Activated T-cell treated with anti-CD3 and anti-CD28 coated beads, Interleukin-2, amount 50 U/mL, for 1 hour (primary cell): ENCODE results near the gene PUS7.
A peak's percentile ranks its signal among the peaks of the same experiment; 100 is the strongest.
"Not testable (repeated sequence)": the region's sequence is repeated elsewhere in the genome, so short reads cannot be mapped to it uniquely, and the experiment has no call there.

Experiments used
- DNase-seq: peaks from one replicate; pipeline ENCODE4 v3.0.0-alpha.2; 2020

PUS7 gene, protein sequence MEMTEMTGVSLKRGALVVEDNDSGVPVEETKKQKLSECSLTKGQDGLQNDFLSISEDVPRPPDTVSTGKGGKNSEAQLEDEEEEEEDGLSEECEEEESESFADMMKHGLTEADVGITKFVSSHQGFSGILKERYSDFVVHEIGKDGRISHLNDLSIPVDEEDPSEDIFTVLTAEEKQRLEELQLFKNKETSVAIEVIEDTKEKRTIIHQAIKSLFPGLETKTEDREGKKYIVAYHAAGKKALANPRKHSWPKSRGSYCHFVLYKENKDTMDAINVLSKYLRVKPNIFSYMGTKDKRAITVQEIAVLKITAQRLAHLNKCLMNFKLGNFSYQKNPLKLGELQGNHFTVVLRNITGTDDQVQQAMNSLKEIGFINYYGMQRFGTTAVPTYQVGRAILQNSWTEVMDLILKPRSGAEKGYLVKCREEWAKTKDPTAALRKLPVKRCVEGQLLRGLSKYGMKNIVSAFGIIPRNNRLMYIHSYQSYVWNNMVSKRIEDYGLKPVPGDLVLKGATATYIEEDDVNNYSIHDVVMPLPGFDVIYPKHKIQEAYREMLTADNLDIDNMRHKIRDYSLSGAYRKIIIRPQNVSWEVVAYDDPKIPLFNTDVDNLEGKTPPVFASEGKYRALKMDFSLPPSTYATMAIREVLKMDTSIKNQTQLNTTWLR

DNA sequence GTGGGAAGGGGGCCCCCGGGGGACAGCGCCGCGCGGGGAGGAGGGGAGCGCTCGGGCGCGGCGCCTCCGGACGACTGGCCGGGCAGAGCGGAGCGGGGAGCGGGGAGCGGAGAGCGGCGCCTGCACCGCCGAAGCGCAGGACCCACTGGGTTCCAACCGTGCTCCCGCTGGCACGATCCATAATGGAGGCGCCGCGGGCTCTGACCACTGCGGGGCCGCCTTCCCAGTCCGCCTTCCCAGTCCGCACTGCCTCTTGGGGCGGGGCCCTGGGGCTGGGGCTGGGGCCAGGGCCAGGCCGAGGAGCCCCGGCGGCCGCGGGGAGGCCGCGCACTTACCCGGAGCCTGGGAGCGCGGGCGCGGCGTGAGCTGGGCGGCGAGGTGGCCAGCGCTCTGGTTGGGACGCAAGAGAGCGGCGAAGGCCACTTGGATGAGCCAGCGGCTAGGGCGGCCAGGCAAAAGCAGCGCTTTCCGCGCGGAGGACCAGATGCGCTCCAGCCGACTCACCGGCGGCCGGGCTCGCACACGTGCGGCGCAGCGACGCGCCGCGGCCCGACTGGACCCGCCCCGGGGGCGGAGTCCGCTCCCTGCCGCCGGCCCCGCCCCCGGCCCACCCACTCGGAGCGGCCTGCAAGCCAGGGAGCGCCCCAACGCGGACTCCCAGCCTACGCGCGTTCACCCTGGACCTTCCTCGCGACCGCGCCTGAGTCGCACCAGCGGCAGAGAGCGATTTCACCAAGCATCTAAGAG lies at the start of gene PUS7:
PUS7 (minus strand) TSS at position 555 of the 747 bp plus-strand sequence. CDS start 13,759 bp downstream, outside the sequence.
- DNase-seq, result peak; percentile 85

DNA sequence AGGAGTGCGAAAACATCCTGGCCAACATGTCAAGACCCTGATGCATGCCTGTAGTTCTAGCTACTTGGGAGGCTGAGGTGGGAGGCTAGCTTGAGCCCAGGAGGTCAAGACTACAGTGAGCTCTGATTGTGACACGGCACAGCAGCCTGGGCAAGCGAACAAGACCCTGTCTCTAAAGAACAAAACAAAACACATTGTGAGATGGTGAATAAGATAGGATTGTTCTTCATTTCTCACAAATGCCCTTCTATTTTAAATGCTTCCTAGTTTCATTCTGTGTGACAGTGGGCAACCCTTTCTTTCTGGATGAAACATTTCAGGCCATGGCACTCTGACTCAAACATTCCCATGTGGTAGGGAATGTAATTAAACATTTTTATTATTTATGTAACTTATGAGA lies 45.8 kb upstream of the PUS7 start:
- DNase-seq, result no peak

DNA sequence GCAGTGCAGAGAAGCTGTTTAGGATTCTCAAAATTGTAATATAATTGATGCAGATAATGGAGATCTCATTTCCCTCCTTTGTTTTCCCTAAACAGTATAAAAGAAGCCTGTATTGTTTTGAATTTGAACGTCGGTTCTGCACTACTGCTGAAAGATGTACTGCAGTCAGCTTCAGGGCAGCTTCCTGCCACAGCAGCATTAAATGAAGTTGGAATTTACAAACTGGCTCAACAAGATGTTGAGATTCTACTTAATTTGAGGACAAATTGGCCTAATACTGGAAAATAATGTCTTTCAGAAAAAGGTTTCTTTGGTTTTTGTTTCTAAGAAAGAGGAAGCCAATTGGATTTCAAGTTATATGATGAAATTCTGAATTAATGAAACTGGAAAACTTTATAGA lies 45.0 kb upstream of the PUS7 start:
- DNase-seq, result no peak

DNA sequence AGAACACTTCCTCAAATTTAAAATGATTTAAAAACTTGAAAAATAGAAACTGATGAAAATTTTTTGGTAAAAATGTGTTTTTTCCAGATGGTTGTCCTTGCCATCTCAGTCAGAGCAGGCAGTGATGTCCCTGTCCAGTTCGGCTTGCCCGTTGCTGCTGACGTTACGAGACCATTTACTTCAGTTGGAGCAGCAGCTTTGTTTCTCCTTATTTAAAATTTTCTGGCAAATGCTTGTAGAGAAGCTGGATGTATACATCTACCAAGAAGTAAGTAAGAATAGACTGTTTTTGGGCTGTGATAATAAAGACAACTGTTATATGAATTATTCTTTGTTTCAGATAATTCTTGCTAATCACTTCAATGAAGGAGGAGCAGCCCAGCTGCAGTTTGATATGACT lies 43.1 kb upstream of the PUS7 start:
- no peak for DNase-seq

DNA sequence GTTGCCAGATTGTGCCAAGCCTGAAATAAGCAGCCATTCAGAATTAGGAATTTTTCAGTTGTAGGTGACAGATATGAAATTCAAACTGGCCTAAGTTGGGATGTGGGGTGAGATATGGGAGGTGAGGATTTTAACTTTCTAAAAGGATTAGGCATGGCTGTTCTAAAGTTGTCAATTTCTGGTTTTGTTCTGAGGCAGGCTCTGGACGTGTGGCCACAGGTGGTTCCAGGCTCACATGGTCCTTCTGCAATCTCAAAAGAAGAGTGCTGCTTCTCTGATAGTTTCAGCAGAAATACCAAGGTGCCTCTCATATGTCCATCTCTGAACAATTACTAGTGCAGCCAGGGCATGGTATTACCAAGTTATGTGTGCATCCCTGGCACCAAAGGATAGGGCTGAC lies 37.9 kb upstream of the PUS7 start:
- DNase-seq, result no peak

DNA sequence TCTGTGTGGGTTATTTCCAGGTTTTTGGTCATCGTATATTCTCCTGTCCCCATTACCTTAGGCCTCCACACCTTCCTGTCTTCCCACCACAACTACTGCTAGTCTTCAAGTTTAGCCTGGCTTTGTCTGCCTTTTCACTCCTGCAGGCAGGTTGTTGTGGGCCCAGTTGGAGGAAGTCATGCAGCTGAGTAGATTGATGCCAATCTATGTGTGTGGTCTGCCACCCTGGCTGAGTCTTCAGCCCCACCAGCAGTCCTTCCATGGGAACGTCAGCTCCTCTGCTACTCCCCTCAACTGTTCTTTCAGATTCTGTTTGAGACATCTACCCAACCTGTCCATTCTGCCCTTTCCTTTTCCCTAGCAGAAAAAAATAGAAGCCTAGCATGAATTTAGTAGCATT lies 16.3 kb upstream of the PUS7 start:
- DNase-seq, result no peak

DNA sequence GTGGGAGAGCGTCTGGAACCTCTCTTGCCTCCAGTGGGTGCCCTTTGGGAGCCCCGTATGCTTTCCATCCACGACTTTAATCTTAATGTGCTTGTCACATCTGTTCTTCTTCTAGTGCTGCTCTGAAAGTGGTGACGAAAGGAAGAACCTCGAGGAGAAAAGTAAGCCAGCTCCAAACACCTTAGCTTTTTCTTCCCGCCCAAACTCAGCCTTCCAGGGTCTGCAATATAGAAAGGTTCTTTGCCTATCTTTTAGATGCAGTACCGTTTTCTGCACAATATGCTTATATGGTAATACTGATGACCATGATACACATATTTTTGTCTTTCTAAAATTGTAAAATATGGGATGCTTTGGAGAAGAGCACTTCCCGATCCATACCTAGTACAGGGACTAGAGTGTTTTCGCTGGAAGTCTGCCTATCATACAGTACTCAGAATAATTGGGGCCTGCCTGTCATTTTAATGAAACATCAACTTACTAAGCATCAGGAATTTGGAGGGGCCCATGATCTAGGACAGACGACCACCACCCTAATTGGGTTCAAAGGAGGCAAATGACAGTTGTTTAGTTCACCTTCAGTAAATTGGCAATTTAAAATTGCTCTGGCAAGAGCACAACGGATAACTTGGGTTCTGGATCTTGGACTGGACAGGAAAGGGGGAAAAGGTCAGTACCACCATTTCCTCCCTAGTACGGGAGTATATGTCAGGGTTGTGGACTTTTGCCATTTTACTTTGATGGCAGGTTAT lies 10.8 kb upstream of the PUS7 start:
- DNase-seq, result no peak

DNA sequence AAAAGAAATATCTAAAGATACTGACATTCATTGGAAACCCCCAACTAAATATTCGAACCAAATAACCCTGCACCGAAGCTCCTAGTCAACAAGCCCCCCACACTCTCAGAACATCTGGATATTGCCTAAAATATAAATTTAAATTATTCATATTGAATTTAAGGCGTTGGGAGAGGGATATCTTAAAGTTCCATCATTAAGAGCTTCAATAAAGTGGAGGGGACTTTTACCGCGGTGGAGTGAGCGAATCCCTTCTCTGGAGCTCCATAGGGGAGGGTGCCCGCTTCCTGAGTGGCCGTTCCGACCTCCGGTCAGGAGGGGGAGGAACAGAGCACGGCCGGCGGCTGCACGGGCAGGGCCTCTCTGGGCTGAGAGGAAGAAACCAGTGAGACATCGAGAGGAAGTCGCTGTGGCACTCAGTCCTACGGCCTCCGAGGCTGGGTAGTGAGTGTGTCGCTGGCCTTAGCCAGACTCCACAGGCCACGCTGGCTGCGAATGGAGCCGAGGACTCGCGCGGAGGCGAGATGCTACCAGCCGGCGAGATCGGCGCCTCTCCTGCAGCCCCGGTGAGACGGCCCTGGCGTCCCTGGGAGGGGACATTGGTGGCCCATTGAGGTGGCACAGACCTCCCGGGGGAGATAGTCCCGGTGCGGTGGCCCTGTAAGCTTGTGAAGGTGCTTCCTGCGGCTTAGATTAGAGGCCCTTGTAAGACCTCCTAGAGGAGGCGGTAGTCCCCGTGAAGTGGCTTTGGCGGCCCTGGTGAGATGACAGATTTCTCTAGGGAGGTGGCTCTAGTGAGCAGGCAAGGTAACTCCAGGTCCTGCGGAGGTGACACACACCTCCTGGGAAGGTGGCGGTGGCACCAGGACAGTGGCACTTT lies 10.0 kb upstream of the PUS7 start, which contains the start of gene RINT1:
RINT1 (plus strand) TSS at position 410 of the 880 bp plus-strand sequence; CDS start at position 525, 115 bp downstream.
- peak; percentile 91 for DNase-seq

DNA sequence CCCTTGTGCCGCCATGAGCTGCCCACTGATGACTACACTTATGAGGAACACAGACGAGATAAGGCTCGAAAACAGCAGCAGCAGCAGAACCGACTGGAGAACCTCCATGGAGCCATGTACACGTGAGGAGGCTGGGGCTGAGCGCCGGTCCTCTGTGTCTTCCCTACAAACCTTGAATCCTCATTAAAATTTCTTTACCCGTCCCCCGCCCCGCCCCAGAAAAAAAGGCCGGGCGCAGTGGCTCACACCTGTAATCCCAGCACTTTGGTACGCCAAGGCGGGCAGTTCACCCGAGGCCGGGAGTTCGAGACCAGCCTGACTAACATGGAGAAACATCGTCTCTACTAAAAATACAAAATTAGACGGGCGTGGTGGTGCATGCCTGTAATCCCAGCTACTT lies 8.5 kb upstream of the PUS7 start:
- no peak for DNase-seq

DNA sequence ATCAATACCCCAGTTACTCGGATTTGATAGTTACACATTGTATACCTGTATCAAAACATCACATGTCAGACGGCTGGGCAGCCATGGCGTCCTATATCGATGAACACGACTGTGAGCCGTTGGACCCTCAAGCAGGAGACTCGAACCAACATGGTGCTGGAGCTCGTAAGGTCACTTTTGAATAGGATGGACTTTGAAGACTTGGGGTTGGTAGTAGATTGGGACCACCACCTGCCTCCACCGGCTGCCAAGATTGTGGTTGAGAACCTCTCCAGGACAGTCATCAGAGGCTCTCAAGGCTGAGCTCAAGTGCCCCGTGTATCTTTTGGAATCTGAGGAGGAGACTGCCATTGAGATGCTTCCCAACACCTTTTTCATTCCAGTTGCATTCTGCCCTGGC lies 8.1 kb upstream of the PUS7 start:
- no peak for DNase-seq

DNA sequence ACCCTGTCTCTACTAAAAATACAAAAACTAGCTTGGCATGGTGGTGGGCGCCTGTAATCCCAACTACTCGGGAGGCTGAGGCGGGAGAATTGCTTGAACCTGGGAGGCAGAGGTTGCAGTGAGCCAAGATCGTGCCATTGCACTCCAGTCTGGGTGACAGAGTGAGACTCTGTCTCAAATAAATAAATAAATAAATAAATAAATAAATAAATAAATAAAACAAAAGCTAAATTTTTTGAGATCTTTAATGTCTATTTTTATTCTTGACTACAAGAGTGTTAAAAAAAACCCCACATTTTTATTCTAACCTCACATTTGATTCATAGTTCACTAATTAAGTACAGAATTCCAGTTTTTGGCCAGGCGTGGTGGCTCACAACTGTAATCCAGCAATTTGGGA lies 5.7 kb upstream of the PUS7 start:
- DNase-seq, result not testable (repeated sequence)

DNA sequence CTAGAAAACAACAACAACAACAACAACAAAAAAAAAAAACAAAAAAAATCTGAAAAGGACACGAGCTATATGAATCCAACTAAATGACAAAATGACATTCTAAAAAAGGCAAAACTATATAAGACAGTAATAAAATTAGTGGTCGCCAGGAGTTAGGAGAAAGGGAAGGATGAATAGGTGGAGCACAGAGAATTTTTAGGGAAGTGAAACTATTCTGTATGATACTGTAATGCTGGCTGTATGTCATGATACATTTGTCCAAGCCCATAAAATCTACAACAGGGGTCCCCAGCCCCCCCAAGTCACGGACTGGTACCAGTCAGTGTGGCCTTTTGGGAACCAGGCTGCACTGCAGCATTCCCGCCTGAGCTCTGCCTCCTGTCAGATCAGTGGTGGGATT lies 2.8 kb upstream of the PUS7 start:
- no peak for DNase-seq

DNA sequence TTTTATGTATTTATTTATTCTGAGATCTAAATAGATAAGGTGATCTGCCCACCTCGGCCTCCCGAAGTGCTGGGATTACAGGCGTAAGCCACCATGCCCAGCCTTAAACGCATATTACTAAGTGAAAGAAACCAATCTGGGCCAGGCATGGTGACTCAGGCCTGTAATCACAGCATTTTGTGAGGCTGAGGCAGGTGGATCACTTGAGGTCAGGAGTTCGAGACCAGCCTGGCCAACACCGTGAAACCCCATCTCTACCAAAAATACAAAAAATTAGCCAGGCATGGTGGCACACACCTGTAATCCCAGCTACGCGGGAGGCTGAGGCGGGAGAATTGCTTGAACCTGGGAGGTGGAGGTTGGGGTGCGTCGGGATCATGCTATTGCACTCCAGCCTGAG lies 2.4 kb upstream of the PUS7 start:
- not testable (repeated sequence) for DNase-seq

DNA sequence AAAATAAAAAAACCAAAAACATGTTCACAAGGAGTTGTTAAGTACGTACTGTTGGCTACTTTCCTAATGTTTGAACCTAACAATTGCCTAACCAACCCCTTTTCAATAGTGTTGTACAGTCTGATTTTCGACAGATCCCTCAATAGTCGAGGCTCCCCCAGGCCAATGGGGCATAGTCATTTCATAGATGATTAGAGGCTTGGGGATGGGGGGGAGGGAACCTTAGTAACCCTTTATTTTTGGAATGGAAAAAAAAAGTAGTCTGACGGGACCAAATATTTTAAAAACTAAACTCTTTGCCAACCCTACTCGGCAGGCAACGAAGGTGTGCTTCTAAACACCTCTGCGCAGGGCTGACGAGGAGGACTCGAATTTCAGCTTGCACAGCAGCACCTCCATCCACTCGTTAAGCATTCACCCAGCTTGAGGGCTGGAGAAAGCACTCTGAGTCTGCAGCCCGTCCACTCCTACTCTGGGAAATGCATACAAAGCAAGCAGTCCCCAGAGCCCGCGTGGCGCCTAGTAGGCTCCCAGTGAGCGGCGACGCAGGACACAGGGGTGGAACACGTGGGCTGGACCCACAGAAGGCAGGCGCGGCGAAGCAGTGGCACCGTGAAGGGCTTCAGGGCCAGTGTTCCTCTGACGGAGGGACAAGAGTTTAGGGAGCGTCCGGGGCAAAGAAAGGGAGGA lies 899 bp downstream of the PUS7 start:
- peak; percentile 51 for DNase-seq

DNA sequence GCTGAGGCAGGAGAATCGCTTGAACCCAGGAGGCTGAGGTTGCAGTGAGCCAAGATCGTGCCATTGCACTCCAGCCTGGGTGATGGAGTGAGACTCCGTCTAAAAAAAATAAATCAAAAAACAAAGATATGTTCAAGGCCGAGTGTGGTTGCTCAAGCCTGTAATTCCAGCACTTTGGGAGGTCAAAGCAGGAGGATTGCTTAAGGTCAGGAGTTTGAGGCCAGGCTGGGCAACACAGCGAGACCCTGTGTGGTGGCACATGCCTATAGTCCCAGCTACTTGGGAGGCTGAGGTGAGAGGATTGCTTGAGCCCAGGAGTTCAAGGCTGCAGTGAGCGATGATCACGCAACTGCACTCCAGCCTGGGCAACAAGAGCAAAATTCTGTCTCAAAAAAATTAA lies 1.5 kb downstream of the PUS7 start:
- not testable (repeated sequence) for DNase-seq

DNA sequence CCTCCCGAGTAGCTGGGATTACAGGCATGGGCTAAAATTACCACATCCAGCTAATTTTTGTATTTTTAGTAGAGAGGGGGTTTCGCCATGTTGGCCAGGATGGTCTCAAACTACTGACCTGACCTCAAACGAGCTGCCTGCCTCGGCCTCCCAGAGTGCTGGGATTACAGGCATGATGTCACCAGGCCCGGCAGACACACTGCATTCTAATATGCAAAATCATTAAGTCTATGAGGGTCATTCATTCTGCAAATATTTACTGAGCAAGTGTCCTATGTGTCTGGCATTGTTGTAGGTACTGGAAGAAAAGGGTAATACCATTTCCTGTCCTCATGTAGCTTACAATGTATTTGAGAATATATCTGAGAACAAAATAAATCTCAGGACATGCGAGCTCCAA lies 2.7 kb downstream of the PUS7 start:
- no peak for DNase-seq

DNA sequence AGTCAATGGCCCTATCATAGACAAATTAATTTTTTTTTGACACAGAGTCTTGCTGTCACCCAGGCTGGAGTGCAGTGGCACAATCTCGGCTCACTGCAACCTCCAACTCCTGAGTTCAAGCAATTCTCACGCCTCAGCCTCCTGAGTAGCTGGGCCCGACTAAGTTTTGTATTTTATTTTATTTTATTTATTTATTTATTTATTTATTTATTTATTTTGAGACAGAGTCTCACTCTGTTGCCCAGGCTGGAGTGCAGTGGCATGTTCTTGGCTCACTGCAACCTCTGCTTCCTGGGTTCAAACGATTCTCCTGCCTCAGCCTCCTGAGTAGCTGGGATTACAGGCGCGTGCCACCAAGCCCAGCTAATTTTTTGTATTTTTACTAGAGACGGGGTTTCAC lies 6.5 kb downstream of the PUS7 start:
- not testable (repeated sequence) for DNase-seq

DNA sequence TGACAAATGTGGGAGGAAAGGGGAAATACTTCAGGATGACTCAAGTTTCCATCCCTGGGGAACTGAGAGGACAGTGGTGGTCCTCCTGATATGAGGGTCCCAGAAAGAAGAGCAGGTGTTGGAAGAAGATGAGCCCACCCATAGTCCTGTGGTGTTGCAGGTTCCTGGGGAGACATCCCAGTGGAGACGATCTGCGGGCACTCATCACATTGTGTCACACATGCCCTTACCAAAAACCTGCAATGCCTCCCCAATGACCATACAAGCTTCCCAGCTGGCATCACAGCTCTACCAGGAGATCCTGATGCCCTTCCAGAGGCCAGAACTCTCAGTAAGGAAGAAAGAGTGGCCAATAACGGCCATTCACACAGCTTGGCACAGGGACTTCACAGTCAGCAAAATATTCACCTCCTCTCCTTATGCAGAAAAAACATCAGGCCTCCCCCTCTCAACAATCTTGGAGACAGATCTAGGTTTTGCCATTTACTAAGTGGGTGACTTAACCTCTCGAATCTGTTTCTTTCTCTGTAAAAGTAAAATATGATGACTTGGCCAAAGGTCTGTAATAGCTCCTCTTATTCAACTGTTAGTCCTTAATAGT lies 9.0 kb downstream of the PUS7 start:
- DNase-seq, result no peak

DNA sequence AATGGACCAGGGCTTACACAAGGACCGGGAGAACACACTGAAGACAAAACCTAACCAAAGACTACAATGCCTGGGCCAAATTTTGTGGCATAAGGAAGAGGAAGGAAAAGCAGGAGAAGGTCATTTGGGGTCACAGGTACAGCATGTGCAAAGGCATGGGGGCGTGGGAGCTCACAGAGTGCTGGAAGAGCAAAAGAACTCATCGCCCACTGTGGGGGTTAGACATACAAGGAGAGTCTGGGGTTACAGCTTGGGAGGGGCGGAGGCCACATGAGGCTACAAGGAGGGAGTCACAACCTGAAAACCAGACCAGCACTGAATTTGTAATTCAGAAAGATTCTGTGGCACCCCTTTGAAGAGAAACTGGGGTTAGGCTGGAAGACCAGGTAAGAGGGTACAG lies 9.7 kb downstream of the PUS7 start:
- DNase-seq, result no peak

DNA sequence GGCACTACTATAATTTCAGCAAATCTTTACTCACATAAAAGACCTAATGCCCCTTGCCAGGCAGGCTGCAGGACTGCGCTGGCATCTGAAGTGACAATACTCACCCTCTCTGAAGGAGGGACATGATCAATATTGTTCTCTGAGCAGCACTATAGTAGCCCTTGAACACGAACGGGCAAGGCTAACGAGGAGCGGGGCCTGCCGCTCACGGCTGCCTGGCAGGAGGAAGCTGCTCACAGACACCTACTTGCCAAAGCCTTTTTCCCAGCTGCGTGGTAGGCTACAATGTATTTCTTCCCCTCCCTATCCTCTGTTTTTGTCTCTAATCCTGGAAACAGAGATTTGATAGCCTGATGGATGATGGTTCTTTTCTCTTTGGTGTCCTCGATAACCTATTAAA lies 19.9 kb downstream of the PUS7 start:
- DNase-seq, result no peak

DNA sequence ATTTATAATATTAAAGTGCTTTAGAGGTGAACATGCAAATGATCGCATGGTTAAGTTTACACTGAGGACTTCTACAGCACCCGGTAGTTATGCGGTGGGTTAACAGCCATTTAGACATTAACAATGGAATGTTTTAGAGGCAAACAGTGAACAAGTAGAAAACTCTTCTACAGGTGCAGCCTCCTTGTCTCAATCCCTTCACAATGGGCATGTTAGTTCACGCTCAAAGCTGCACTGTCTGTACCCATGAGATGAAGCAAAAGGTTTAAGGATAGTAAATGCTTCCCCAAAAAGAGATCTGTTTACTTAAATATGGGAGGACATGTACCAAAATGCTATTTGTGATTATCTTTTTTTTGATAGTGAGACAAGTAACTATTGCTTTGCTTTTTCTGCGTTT lies 25.1 kb downstream of the PUS7 start:
- no peak for DNase-seq
